Panc1 (cell line): ENCODE measurements around the gene MAEA. TPM values are rescaled to one million over a fixed set of nuclear protein-coding genes. Genes with fewer than 3 reads are reported as not detected.

Source experiments
- ATAC-seq: fragments of 200-7000 bp; cut with Tn5 transposase; 2 replicates; pipeline ENCODE4 v1.9.1; 2020; ENCODE audit warnings: mild to moderate bottlenecking, moderate library complexity
- BruUV-seq: library from RNA; stranded (reverse); fragments of 400-500 nt; replicated peaks from 2 replicates; lab custom pipeline; 2021; lab: Mats Ljungman, UMichigan
- CTCF ChIA-PET: fragments of 300-600 bp; sonication (Branson Sonifier 250); formaldehyde crosslinking; loops from one replicate; lab custom pipeline; 2022; ENCODE audit warnings: antibody characterized with exemption; lab: Charles Lee
- POLR2A ChIA-PET: fragments of 300-600 bp; sonication (Branson Sonifier 250); formaldehyde crosslinking; loops from one replicate; lab custom pipeline; 2022; ENCODE audit warnings: antibody characterized with exemption; lab: Charles Lee
- DNase-seq: peaks from one replicate; pipeline ENCODE4 v3.0.0-alpha.2; 2010; ENCODE audit warnings: low read depth, low spot score
- H3K27ac ChIP-seq: 2 replicates; pipeline ENCODE4 v1.5.1; 2011; ENCODE audit warnings: mild to moderate bottlenecking, low read length, inconsistent platforms
- H3K27me3 ChIP-seq: fragments of 200-500 bp; sonication (Bioruptor generic); 2 replicates; pipeline ENCODE4 v1.6.0; 2014; ENCODE audit warnings: low read length, inconsistent platforms; ENCODE audit not compliant: control insufficient read depth, insufficient read depth
- H3K36me3 ChIP-seq: fragments of 200-500 bp; sonication (Bioruptor generic); 2 replicates; pipeline ENCODE4 v1.5.1; 2014; ENCODE audit warnings: inconsistent platforms, mild to moderate bottlenecking, low read length, moderate library complexity; ENCODE audit not compliant: control insufficient read depth, insufficient read depth
- H3K4me1 ChIP-seq: 2 replicates; pipeline ENCODE4 v1.5.1; 2011; ENCODE audit warnings: inconsistent platforms, mild to moderate bottlenecking, low read length, moderate library complexity; ENCODE audit not compliant: control insufficient read depth, insufficient read depth
- H3K4me3 ChIP-seq, 2 experiments: 2 replicates each; pipeline ENCODE4 v1.5.1; 2011 to 2012; ENCODE audit warnings: low read depth in 2 of 2, low read length in 2 of 2, mild to moderate bottlenecking in 2 of 2, inconsistent platforms in 1 of 2, moderate library complexity in 1 of 2
- H3K9me3 ChIP-seq: fragments of 200-500 bp; sonication (Bioruptor generic); 2 replicates; pipeline ENCODE4 v1.5.1; 2014; ENCODE audit warnings: low read depth, mild to moderate bottlenecking, inconsistent platforms, low read length, moderate library complexity; ENCODE audit not compliant: control insufficient read depth, insufficient read depth
- POLR2AphosphoS5 ChIP-seq: IDR thresholded peaks from 2 replicates; pipeline ENCODE4 v1.6.1; 2012; ENCODE audit warnings: mild to moderate bottlenecking, low read depth, low read length, moderate library complexity
- SIN3A ChIP-seq: IDR thresholded peaks from 2 replicates; pipeline ENCODE4 v1.6.1; 2012; ENCODE audit warnings: low read depth, mild to moderate bottlenecking, low read length, moderate library complexity, borderline replicate concordance; ENCODE audit not compliant: insufficient read depth
- TCF7L2 ChIP-seq: IDR thresholded peaks from 2 replicates; pipeline ENCODE4 v1.6.1; 2011; ENCODE audit warnings: mild to moderate bottlenecking, low read depth, low read length, inconsistent platforms
- in situ Hi-C: cut with HindIII; loops from 2 replicates; pipeline ENCODE4 v1.10.0; 2016; ENCODE audit warnings: low sequenced_read_pairs, low pct_unique_long_range_greater_than_20kb
- intact Hi-C: fragments of 100-400 bp; cut with micrococcal nuclease; formaldehyde crosslinking; loops from one replicate; pipeline ENCODE4 v1.10.0; 2022; ENCODE audit not compliant: unreplicated experiment
- total RNA-seq: library from RNA; stranded (reverse); gene quantifications from one replicate; pipeline ENCODE4 v1.2.1, GENCODE V29; 2021; ENCODE audit not compliant: unreplicated experiment
- TF ChIP-seq, protein P1 (sequence below): fragments of 450-650 bp; IDR thresholded peaks from 2 replicates; pipeline ENCODE4 v1.5.1; 2017; ENCODE audit warnings: mild to moderate bottlenecking
- TF ChIP-seq, protein P2 (sequence below), 2 experiments: IDR thresholded peaks; 2 replicates each; pipeline ENCODE4 v1.6.1; 2011 to 2012; ENCODE audit warnings: low read depth in 2 of 2, control low read depth in 1 of 2, low read length in 1 of 2, mild to moderate bottlenecking in 1 of 2, moderate library complexity in 1 of 2; ENCODE audit not compliant: insufficient read depth in 1 of 2

The MAEA gene
- total RNA-seq, 1 experiment from 2014 or later = 62.3 TPM

DNA sequence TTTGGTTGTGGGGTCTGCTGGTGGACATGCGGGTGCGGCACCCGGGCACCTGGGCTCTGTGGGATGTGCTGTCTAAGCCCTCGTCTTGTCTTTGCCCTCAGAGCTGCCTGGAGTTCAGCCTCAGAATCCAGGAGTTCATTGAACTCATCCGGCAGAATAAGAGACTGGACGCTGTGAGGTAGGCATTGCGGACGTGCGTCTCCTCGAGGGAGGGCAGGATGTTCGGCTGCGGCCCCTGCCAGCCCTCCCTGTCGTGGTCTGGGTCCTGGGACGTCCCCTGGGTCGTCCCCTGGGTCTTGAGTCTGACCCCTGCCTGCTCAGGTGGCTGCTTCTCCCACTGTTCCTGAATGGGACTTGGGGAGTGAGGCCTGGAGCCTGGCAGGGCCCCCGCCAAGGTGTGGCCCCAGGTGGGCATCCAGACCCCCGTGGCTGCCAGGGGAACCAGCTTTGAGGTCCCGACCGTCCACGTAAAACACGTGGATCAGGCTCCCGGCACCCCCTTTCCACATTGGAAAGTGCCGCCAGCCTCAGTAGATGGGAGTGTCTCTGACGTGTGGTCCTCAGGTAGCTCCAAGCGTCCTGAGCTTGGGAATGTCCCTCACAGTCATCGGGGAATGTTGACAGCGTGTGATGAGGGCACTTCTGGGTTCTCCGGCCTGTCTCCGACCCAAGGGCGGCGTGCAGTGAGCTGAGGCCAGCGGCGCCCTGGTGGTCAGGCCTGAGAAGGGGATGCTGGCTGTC is 38.0 kb downstream of the MAEA start:
- ChIA-PET CTCF (no interaction called here), POLR2A (no interaction called here)
- DNase-seq (no peak), ATAC-seq (no peak)
- H3K36me3 ChIP-seq = no peaks in the 10 kb centered on the region
- intact Hi-C loops (no loop called here), in situ Hi-C loops (no loop called here)
- no peaks in the 10 kb centered on the region for H3K27me3 ChIP-seq
- BruUV-seq = no TSS peak
- no peak overlapping the region for H3K27ac ChIP-seq
- TF ChIP-seq, protein P1, sequence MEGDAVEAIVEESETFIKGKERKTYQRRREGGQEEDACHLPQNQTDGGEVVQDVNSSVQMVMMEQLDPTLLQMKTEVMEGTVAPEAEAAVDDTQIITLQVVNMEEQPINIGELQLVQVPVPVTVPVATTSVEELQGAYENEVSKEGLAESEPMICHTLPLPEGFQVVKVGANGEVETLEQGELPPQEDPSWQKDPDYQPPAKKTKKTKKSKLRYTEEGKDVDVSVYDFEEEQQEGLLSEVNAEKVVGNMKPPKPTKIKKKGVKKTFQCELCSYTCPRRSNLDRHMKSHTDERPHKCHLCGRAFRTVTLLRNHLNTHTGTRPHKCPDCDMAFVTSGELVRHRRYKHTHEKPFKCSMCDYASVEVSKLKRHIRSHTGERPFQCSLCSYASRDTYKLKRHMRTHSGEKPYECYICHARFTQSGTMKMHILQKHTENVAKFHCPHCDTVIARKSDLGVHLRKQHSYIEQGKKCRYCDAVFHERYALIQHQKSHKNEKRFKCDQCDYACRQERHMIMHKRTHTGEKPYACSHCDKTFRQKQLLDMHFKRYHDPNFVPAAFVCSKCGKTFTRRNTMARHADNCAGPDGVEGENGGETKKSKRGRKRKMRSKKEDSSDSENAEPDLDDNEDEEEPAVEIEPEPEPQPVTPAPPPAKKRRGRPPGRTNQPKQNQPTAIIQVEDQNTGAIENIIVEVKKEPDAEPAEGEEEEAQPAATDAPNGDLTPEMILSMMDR = no peak
- TF ChIP-seq TCF7L2 (no peak), SIN3A (no peak)
- TF ChIP-seq, protein P2, sequence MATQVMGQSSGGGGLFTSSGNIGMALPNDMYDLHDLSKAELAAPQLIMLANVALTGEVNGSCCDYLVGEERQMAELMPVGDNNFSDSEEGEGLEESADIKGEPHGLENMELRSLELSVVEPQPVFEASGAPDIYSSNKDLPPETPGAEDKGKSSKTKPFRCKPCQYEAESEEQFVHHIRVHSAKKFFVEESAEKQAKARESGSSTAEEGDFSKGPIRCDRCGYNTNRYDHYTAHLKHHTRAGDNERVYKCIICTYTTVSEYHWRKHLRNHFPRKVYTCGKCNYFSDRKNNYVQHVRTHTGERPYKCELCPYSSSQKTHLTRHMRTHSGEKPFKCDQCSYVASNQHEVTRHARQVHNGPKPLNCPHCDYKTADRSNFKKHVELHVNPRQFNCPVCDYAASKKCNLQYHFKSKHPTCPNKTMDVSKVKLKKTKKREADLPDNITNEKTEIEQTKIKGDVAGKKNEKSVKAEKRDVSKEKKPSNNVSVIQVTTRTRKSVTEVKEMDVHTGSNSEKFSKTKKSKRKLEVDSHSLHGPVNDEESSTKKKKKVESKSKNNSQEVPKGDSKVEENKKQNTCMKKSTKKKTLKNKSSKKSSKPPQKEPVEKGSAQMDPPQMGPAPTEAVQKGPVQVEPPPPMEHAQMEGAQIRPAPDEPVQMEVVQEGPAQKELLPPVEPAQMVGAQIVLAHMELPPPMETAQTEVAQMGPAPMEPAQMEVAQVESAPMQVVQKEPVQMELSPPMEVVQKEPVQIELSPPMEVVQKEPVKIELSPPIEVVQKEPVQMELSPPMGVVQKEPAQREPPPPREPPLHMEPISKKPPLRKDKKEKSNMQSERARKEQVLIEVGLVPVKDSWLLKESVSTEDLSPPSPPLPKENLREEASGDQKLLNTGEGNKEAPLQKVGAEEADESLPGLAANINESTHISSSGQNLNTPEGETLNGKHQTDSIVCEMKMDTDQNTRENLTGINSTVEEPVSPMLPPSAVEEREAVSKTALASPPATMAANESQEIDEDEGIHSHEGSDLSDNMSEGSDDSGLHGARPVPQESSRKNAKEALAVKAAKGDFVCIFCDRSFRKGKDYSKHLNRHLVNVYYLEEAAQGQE (IDR thresholded peaks at IDR 0.05; ENCODE audit: insufficient read depth in 1 of 2, low read depth in 2 of 2, low read length in 1 of 2) = no peak
- H3K4me1 ChIP-seq = no peaks in the 10 kb centered on the region
- H3K4me3 ChIP-seq = no peak overlapping the region
- H3K9me3 ChIP-seq = no peaks in the 10 kb centered on the region

DNA sequence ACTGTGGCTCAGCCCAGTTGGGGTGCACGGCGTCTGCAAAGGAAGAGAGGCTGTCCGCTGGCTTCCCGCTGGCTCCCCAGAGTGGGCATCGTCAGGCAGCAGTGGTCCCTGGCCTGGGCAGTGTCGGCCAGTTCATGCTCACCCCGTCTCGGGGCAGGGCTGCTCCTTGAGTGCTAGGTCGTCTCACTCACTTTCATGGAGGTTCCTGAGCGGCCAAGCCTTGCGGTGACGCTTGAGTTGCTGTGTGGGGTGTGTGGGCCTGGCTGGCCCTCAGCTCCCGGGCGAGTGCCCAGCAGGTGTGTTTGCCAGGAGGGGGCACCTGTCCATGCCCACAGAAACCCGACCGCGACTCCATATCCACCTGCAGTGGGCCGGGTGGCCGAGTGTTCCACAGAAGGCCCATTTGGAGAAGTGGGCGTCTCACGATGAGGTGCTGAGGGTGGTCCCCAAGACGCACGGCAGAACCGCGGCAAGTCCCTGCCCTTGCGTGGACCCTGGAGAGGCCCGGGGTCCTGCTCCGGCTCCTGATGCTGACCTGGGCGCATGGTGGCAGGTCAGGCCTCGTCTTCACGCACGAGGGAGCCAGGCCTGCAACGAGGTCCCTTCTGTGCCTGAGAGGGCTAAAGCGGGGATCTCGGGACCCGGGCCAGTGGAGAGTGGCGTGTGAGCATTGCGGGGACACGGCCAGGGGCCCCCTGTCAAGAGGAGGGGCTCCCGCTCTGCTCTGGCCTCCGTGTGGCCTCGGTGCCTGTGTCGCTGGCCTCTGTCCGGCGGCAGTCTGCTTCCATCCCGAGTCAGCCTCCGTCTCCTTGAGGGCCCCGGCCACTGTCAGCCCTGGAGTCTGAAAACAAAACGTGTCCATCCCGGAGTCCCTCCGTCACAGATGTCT is 38.8 kb downstream of the MAEA start:
- no peak overlapping the region for H3K4me3 ChIP-seq
- no peak for ATAC-seq
- H3K9me3 ChIP-seq = no peaks in the 10 kb centered on the region
- no peak for TF ChIP-seq TCF7L2
- TF ChIP-seq POLR2AphosphoS5 = no peak
- TF ChIP-seq, protein P2 (IDR thresholded peaks at IDR 0.05; ENCODE audit: insufficient read depth in 1 of 2, low read depth in 2 of 2, low read length in 1 of 2) = no peak
- TF ChIP-seq SIN3A = no peak
- TF ChIP-seq, protein P1 = no peak
- no TSS peak for BruUV-seq
- H3K4me1 ChIP-seq = no peaks in the 10 kb centered on the region
- intact Hi-C loops = no loop called here
- no peaks in the 10 kb centered on the region for H3K27me3 ChIP-seq
- no peak for DNase-seq
- ChIA-PET CTCF (no interaction called here), POLR2A (no interaction called here)
- no peaks in the 10 kb centered on the region for H3K36me3 ChIP-seq
- H3K27ac ChIP-seq = no peak overlapping the region
- in situ Hi-C loops = no loop called here
